ENCODE results near the gene COPG2. TPM values are rescaled to one million over a fixed set of nuclear protein-coding genes. Genes with fewer than 3 reads are reported as not detected.

COPG2 gene
- total and polyA plus RNA-seq, 2 of the 13 experiments (the other 11 are each of a cell fraction or from before 2014, with no cell fraction given): 14.1 to 17.7 TPM

GRCh38 chr7:130697820-130698219 lies 29.3 kb upstream of the COPG2 start:
- TF ChIP-seq FOXA3 (CRISPR knock-in tag; IDR thresholded peaks at IDR 0.05) (no peak), ZNF143 (CRISPR knock-in tag; IDR thresholded peaks at IDR 0.05) (no peak)
- TF ChIP-seq, protein P1, sequence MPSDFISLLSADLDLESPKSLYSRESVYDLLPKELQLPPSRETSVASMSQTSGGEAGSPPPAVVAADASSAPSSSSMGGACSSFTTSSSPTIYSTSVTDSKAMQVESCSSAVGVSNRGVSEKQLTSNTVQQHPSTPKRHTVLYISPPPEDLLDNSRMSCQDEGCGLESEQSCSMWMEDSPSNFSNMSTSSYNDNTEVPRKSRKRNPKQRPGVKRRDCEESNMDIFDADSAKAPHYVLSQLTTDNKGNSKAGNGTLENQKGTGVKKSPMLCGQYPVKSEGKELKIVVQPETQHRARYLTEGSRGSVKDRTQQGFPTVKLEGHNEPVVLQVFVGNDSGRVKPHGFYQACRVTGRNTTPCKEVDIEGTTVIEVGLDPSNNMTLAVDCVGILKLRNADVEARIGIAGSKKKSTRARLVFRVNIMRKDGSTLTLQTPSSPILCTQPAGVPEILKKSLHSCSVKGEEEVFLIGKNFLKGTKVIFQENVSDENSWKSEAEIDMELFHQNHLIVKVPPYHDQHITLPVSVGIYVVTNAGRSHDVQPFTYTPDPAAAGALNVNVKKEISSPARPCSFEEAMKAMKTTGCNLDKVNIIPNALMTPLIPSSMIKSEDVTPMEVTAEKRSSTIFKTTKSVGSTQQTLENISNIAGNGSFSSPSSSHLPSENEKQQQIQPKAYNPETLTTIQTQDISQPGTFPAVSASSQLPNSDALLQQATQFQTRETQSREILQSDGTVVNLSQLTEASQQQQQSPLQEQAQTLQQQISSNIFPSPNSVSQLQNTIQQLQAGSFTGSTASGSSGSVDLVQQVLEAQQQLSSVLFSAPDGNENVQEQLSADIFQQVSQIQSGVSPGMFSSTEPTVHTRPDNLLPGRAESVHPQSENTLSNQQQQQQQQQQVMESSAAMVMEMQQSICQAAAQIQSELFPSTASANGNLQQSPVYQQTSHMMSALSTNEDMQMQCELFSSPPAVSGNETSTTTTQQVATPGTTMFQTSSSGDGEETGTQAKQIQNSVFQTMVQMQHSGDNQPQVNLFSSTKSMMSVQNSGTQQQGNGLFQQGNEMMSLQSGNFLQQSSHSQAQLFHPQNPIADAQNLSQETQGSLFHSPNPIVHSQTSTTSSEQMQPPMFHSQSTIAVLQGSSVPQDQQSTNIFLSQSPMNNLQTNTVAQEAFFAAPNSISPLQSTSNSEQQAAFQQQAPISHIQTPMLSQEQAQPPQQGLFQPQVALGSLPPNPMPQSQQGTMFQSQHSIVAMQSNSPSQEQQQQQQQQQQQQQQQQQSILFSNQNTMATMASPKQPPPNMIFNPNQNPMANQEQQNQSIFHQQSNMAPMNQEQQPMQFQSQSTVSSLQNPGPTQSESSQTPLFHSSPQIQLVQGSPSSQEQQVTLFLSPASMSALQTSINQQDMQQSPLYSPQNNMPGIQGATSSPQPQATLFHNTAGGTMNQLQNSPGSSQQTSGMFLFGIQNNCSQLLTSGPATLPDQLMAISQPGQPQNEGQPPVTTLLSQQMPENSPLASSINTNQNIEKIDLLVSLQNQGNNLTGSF (CRISPR knock-in tag; IDR thresholded peaks at IDR 0.05): no peak

More at GRCh38 chr7:130697820-130698219, 29.3 kb upstream of the COPG2 start:
- no peak overlapping the region for H3K4me3 ChIP-seq (replicated peaks in 1 of 3; ENCODE audit: insufficient read depth in 1 of 3, low read depth in 2 of 3, low read length in 3 of 3)
- FAIRE-seq (no peak), DNase-seq (ENCODE audit: low spot score) (no peak), ATAC-seq (no peak)
- H3K79me2 ChIP-seq (ENCODE audit: insufficient read depth, low read length): no peaks in the 10 kb centered on the region
- H3K9ac ChIP-seq (ENCODE audit: insufficient read depth, low read depth, low read length): no peak overlapping the region
- no peaks in the 10 kb centered on the region for H3K9me3 ChIP-seq (ENCODE audit: low read length)
- no peak overlapping the region for H2AFZ ChIP-seq (ENCODE audit: low read length)
- intact Hi-C loops (cut with micrococcal nuclease; ENCODE audit: unreplicated experiment) (loop anchor here (2.0 kb wide), 1 partner anchor 455 kb away; no protein-coding TSS in a partner anchor), in situ Hi-C loops (cut with HindIII; ENCODE audit: extremely low pct_ligation_motif_present, low pct_unique_long_range_greater_than_20kb) (no loop called here)
- no peaks in the 10 kb centered on the region for H3K4me1 ChIP-seq (ENCODE audit: insufficient read depth, low read length)
- no peak overlapping the region for H3K4me2 ChIP-seq (ENCODE audit: low read depth, low read length)
- no peaks in the 10 kb centered on the region for H4K20me1 ChIP-seq (ENCODE audit: insufficient read depth, low read length)
- H3K27me3 ChIP-seq (ENCODE audit: control insufficient read depth in 1 of 2, insufficient read depth in 2 of 2, low read length in 2 of 2): no peaks in the 10 kb centered on the region
- CTCF ChIA-PET (ENCODE audit: low intra/inter-chr PET ratio, low total read pairs): no interaction called here
- POLR2A ChIA-PET: no interaction called here
- H3K27ac ChIP-seq (ENCODE audit: extremely low read length, insufficient read depth, low read length): no peak overlapping the region
- BruUV-seq (replicated peaks): no TSS peak
- WGBS (ENCODE audit: low lambda C conversion rate): 14% methylated on average over 2 of the region's 2 CpGs
- H3K36me3 ChIP-seq (replicated peaks in 1 of 2; ENCODE audit: control insufficient read depth in 1 of 2, insufficient read depth in 2 of 2, low read length in 2 of 2): no peaks in the 10 kb centered on the region
